Kidney epithelial cell (primary cell): ENCODE data around the gene EPM2A. TPM values are rescaled to one million over a fixed set of nuclear protein-coding genes. Genes with fewer than 3 reads are reported as not detected.

Experiments used
- DNase-seq: peaks from one replicate; pipeline ENCODE4 v3.0.0-alpha.2; 2010; ENCODE audit warnings: low read depth
- H3K27me3 ChIP-seq: 2 replicates; pipeline ENCODE4 v1.6.0; 2011; ENCODE audit warnings: low read length; ENCODE audit not compliant: control insufficient read depth, insufficient read depth
- H3K36me3 ChIP-seq: 2 replicates; pipeline ENCODE4 v1.5.1; 2011; ENCODE audit warnings: low read length; ENCODE audit not compliant: control insufficient read depth, insufficient read depth
- H3K4me3 ChIP-seq: 2 replicates; pipeline ENCODE4 v1.5.1; 2011; ENCODE audit warnings: low read depth, mild to moderate bottlenecking, control low read depth, low read length
- total RNA-seq: library from RNA; depleted of rRNA; stranded (reverse); fragments of >200 nt; gene quantifications from 2 replicates; pipeline ENCODE4 v1.2.3, GENCODE V29; 2015
- TF ChIP-seq, protein P1 (sequence below): IDR thresholded peaks from 2 replicates; pipeline ENCODE4 v1.5.1; 2011; ENCODE audit warnings: mild to moderate bottlenecking, moderate library complexity, low read length, control low read depth, inconsistent platforms; ENCODE audit not compliant: insufficient read depth, poor library complexity, severe bottlenecking

Gene EPM2A
- 7.1 and 7.3 TPM in 2 replicates for total RNA-seq

DNA sequence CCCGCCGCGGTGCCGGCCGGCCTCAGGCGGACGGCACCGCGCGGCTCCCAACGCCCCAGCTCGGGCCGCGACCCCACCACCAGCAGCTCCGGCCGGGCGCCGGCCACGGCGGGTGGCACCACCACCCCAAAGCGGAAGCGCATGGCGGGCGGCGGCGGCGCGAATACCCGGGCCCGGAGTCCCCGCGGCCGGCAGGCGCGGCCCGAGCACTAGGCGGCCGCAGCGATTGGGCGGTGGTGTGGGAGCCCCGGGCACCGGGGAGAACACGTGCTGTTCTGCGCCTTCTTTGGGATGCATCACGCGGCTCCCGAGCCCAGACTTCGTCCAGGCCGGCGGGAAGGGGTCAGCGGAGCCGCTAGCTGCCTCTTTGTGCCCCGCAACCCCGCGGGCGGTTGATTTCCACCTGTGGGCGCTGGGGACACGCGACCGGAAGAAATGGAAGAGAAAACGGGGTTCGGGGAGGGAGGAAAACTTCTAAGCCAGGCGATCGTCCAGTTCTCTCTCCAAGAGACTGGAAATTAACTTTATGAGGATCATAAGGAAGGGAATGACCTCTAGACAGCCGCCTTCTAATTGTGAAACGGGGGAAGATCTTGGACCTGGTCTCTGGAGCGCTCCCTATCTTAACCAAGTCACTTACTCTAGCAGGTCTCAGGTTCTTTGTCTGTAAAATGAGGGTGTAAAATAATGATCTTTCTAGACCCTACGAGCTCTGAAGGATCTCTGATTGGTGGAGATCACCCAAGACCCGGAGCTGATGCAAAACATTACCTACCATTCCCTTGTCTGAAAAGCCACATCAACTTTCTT is at the start of gene EPM2A:
Gene EPM2A (minus strand): TSS at position 165 of the 810 bp plus-strand sequence. CDS start 22 bp downstream, at position 143.
- H3K4me3 ChIP-seq = peak within 1 kb of the TSS; percentile 54
- TF ChIP-seq, protein P1, sequence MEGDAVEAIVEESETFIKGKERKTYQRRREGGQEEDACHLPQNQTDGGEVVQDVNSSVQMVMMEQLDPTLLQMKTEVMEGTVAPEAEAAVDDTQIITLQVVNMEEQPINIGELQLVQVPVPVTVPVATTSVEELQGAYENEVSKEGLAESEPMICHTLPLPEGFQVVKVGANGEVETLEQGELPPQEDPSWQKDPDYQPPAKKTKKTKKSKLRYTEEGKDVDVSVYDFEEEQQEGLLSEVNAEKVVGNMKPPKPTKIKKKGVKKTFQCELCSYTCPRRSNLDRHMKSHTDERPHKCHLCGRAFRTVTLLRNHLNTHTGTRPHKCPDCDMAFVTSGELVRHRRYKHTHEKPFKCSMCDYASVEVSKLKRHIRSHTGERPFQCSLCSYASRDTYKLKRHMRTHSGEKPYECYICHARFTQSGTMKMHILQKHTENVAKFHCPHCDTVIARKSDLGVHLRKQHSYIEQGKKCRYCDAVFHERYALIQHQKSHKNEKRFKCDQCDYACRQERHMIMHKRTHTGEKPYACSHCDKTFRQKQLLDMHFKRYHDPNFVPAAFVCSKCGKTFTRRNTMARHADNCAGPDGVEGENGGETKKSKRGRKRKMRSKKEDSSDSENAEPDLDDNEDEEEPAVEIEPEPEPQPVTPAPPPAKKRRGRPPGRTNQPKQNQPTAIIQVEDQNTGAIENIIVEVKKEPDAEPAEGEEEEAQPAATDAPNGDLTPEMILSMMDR = no peak
- DNase-seq = peak; percentile 26

DNA sequence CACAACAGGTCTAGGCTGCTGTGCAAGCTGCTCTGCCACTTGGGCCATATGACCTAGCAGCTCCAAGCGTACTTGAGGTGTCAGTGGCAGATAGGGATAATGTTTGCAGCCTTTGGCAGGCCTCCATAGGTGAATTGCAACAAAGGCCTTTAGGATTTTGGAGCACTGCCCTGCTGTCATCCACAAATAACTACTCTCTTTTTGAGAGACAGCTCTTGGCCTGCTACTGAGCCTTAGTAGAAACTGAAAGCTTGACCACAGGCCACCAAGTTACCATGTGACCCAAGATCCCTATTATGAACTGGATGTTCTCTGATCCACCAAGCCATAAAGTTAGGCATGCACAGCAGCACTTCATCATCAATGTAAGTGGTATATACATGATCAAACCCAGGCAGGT is 49.4 kb upstream of the EPM2A start:
- DNase-seq = no peak
- TF ChIP-seq, protein P1 = no peak
- Histone ChIP-seq H3K36me3 (no peaks in the 10 kb centered on the region), H3K27me3 (no peaks in the 10 kb centered on the region), H3K4me3 (no peak overlapping the region)

More for the DNA sequence above, at the start of gene EPM2A:
- Histone ChIP-seq H3K27me3 (no peaks in the 10 kb centered on the region), H3K36me3 (no peaks in the 10 kb centered on the region)

DNA sequence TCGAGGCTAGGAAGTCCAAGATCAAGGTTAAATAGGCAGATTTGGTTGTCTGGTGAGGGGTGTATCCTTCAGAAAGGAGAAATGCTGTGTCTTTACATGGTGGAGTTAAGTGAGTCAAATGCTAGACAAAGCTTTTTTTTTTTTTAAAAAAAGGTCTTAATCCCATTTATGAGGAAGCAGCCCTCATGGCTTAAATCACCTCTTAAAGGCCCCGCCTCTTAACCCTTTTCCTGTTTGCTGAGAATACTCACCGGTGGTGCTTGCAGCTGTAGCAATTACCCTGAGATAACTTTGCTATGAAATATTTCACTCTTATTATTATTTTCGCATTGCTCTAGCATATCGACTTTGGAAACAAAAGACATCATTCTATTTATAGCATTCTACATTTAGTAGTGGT is 48.5 kb upstream of the EPM2A start:
- H3K4me3 ChIP-seq = no peak overlapping the region
- no peaks in the 10 kb centered on the region for H3K27me3 ChIP-seq
- TF ChIP-seq, protein P1 = no peak
- H3K36me3 ChIP-seq = no peaks in the 10 kb centered on the region
- no peak for DNase-seq

DNA sequence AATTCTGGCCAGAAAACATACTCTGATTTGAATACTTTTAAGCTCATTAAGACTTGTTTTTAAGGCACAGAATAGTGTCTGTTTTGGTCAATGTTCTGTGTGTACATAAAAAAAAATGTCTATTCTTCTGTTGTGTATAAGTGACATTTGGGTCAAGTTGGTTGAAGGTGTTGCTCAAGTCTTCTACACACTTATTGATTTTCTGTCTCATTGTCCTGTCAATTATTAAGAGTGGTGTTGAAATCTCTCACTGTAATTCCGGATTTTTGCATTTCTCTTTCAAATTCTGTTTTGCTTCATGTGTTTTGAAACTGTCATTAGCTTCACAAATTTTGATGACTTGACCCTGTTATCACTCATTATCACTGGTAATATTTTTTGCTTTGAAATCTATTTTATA is 37.5 kb upstream of the EPM2A start:
- no peak for DNase-seq
- Histone ChIP-seq H3K36me3 (no peaks in the 10 kb centered on the region), H3K4me3 (no peak overlapping the region), H3K27me3 (no peaks in the 10 kb centered on the region)
- TF ChIP-seq, protein P1 = no peak

DNA sequence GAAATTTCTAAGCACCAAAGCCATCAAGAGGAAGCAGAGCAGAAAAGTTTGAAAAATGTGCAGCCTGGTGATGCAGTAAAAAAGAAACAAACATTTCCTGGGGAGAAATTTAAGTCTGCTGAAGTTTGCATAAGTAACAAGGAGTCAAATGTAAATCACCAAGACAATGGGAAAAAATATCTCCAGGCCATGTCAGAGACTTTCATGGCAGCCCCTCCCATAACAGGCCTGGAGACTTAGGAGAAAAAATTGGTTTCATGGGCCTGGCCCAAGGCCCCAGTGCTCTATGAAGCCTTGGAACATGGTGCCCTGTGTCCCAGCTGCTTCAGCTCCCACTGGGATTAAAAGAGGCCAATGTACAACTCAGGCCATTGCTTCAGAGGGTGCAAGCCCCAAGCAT is 30.1 kb upstream of the EPM2A start:
- no peaks in the 10 kb centered on the region for H3K36me3 ChIP-seq
- no peak for DNase-seq
- H3K27me3 ChIP-seq = no peaks in the 10 kb centered on the region
- no peak overlapping the region for H3K4me3 ChIP-seq
- TF ChIP-seq, protein P1 = no peak

DNA sequence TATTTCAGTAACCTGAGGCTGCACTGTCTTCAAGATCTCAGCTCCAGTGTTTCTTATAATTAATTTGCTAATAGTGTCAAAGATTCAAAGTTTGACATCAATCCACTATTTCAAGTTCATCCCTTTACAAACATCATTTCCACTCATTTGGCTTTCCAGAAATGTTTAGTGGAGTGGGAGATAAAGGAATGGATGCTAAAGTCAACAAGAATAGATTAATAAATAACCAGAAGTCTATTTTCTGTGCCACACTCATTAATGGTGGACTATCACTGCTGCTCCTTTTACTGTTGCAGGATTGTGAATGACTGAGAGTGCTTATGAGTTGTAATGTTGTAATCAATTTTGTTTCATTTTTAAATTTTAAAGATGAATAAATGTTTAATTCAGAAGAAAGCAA is 28.4 kb upstream of the EPM2A start:
- H3K36me3 ChIP-seq = no peaks in the 10 kb centered on the region
- H3K27me3 ChIP-seq = no peaks in the 10 kb centered on the region
- H3K4me3 ChIP-seq = no peak overlapping the region
- TF ChIP-seq, protein P1 = no peak
- no peak for DNase-seq
